ENCODE measurements around the gene LGALS3BP.

Gene LGALS3BP

GRCh38 chr17:78973792-78974520 lies 5.8 kb downstream of the LGALS3BP start:
- DNase-seq (ENCODE audit: low spot score in 2 of 2): no peak
- peaks cover 20% of the 10 kb centered on the region for H3K4me1 ChIP-seq
- no peak overlapping the region for H3K4me3 ChIP-seq
- peaks cover 3% of the 10 kb centered on the region; the same call in 1 of the 2 replicates for H3K9me3 ChIP-seq
- in situ Hi-C loops (cut with MboI; ENCODE audit: low sequenced_read_pairs): loop anchor here (10.0 kb wide), 1 partner anchor 799 kb away; no protein-coding TSS in a partner anchor
- H3K27me3 ChIP-seq (ENCODE audit: low read depth): no peaks in the 10 kb centered on the region
- H3K36me3 ChIP-seq (replicated peaks): peaks cover 83% of the 10 kb centered on the region

GRCh38 chr17:78973196-78973595 lies 6.5 kb downstream of the LGALS3BP start:
- peaks cover 88% of the 10 kb centered on the region for H3K36me3 ChIP-seq (replicated peaks)

GRCh38 chr17:78972507-78973105 lies 7.1 kb downstream of the LGALS3BP start:
- no peak for DNase-seq (ENCODE audit: low spot score in 2 of 2)
- Histone ChIP-seq H3K36me3 (replicated peaks) (peaks cover 82% of the 10 kb centered on the region), H3K4me3 (no peak overlapping the region), H3K9me3 (peaks cover 3% of the 10 kb centered on the region; the same call in 1 of the 2 replicates), H3K4me1 (peaks cover 20% of the 10 kb centered on the region), H3K27me3 (ENCODE audit: low read depth) (no peaks in the 10 kb centered on the region)
- in situ Hi-C loops (cut with MboI; ENCODE audit: low sequenced_read_pairs): loop anchor here (10.0 kb wide), 1 partner anchor 798 kb away; no protein-coding TSS in a partner anchor

More at GRCh38 chr17:78973196-78973595, 6.5 kb downstream of the LGALS3BP start:
- no peak overlapping the region for H3K4me3 ChIP-seq
- H3K27me3 ChIP-seq (ENCODE audit: low read depth): no peaks in the 10 kb centered on the region
- in situ Hi-C loops (cut with MboI; ENCODE audit: low sequenced_read_pairs): loop anchor here (10.0 kb wide), 1 partner anchor 798 kb away; no protein-coding TSS in a partner anchor
- H3K4me1 ChIP-seq: peaks cover 20% of the 10 kb centered on the region
- DNase-seq (ENCODE audit: low spot score in 2 of 2): peak in 1 of 2 experiments; percentile 55
- peaks cover 3% of the 10 kb centered on the region; the same call in 1 of the 2 replicates for H3K9me3 ChIP-seq

GRCh38 chr17:78971756-78972506 lies 7.8 kb downstream of the LGALS3BP start:
- DNase-seq (ENCODE audit: low spot score in 2 of 2): no peak
- in situ Hi-C loops (cut with MboI; ENCODE audit: low sequenced_read_pairs): loop anchor here (10.0 kb wide), 1 partner anchor 797 kb away; no protein-coding TSS in a partner anchor
- Histone ChIP-seq H3K4me3 (no peak overlapping the region), H3K4me1 (peaks cover 18% of the 10 kb centered on the region), H3K27me3 (ENCODE audit: low read depth) (no peaks in the 10 kb centered on the region), H3K36me3 (replicated peaks) (peaks cover 79% of the 10 kb centered on the region), H3K9me3 (peaks cover 3% of the 10 kb centered on the region; the same call in 1 of the 2 replicates)

- in situ Hi-C loops (cut with MboI; ENCODE audit: low sequenced_read_pairs): loop anchor here (10.0 kb wide), 1 partner anchor 796 kb away; no protein-coding TSS in a partner anchor
- H3K9me3 ChIP-seq: peaks cover 3% of the 10 kb centered on the region; the same call in 1 of the 2 replicates
- peaks cover 13% of the 10 kb centered on the region for H3K4me1 ChIP-seq
- H3K4me3 ChIP-seq: no peak overlapping the region
- H3K36me3 ChIP-seq (replicated peaks): peaks cover 74% of the 10 kb centered on the region
- peak; percentile 69 to 88 for DNase-seq (ENCODE audit: low spot score in 2 of 2)
- H3K27me3 ChIP-seq (ENCODE audit: low read depth): no peaks in the 10 kb centered on the region
Observed at GRCh38 chr17:78970834-78971755, 8.6 kb downstream of the LGALS3BP start.

- no peak for DNase-seq (ENCODE audit: low spot score in 2 of 2)
- Histone ChIP-seq H3K4me3 (no peak overlapping the region), H3K4me1 (peaks cover 8% of the 10 kb centered on the region), H3K9me3 (peaks cover 3% of the 10 kb centered on the region; the same call in 1 of the 2 replicates), H3K36me3 (replicated peaks) (peaks cover 67% of the 10 kb centered on the region), H3K27me3 (ENCODE audit: low read depth) (no peaks in the 10 kb centered on the region)
- in situ Hi-C loops (cut with MboI; ENCODE audit: low sequenced_read_pairs): loop anchor here (5.0 to 10.0 kb wide), 2 partner anchors 108 to 795 kb away; no protein-coding TSS in a partner anchor
Observed at GRCh38 chr17:78969865-78970264, 9.9 kb downstream of the LGALS3BP start.

GRCh38 chr17:78967782-78968362 lies 11.9 kb downstream of the LGALS3BP start:
- H3K4me3 ChIP-seq: no peak overlapping the region
- in situ Hi-C loops (cut with MboI; ENCODE audit: low sequenced_read_pairs): loop anchor here (5.0 kb wide), 1 partner anchor 106 kb away; no protein-coding TSS in a partner anchor
- peaks cover 3% of the 10 kb centered on the region; the same call in 1 of the 2 replicates for H3K9me3 ChIP-seq
- no peak for DNase-seq (ENCODE audit: low spot score in 2 of 2)
- H3K4me1 ChIP-seq: peaks cover 8% of the 10 kb centered on the region
- H3K27me3 ChIP-seq (ENCODE audit: low read depth): no peaks in the 10 kb centered on the region
- peaks cover 54% of the 10 kb centered on the region for H3K36me3 ChIP-seq (replicated peaks)

GRCh38 chr17:78966910-78967600 lies 12.7 kb downstream of the LGALS3BP start:
- H3K4me3 ChIP-seq: no peak overlapping the region
- DNase-seq (ENCODE audit: low spot score in 2 of 2): no peak
- in situ Hi-C loops (cut with MboI; ENCODE audit: low sequenced_read_pairs): loop anchor here (5.0 kb wide), 1 partner anchor 105 kb away; no protein-coding TSS in a partner anchor
- peaks cover 3% of the 10 kb centered on the region; the same call in 1 of the 2 replicates for H3K9me3 ChIP-seq
- H3K27me3 ChIP-seq (ENCODE audit: low read depth): no peaks in the 10 kb centered on the region
- H3K36me3 ChIP-seq (replicated peaks): peaks cover 46% of the 10 kb centered on the region
- H3K4me1 ChIP-seq: peaks cover 8% of the 10 kb centered on the region

- Histone ChIP-seq H3K36me3 (replicated peaks) (peaks cover 38% of the 10 kb centered on the region), H3K4me3 (no peak overlapping the region), H3K27me3 (ENCODE audit: low read depth) (no peaks in the 10 kb centered on the region), H3K9me3 (peaks cover 3% of the 10 kb centered on the region; the same call in 1 of the 2 replicates), H3K4me1 (peaks cover 6% of the 10 kb centered on the region)
- DNase-seq (ENCODE audit: low spot score in 2 of 2): no peak
- in situ Hi-C loops (cut with MboI; ENCODE audit: low sequenced_read_pairs): loop anchor here (5.0 kb wide), 1 partner anchor 104 kb away; no protein-coding TSS in a partner anchor
Observed at GRCh38 chr17:78966123-78966813, 13.5 kb downstream of the LGALS3BP start.

- H3K4me1 ChIP-seq: no peaks in the 10 kb centered on the region
Observed at GRCh38 chr17:78965491-78965924, 14.2 kb downstream of the LGALS3BP start.

GRCh38 chr17:78963378-78963777 lies 16.3 kb downstream of the LGALS3BP start:
- no peak for DNase-seq (ENCODE audit: low spot score in 2 of 2)
- Histone ChIP-seq H3K4me3 (no peak overlapping the region), H3K4me1 (no peaks in the 10 kb centered on the region), H3K9me3 (no peaks in the 10 kb centered on the region), H3K36me3 (replicated peaks) (peaks cover 9% of the 10 kb centered on the region), H3K27me3 (ENCODE audit: low read depth) (no peaks in the 10 kb centered on the region)
- in situ Hi-C loops (cut with MboI; ENCODE audit: low sequenced_read_pairs): no loop called here

More at GRCh38 chr17:78965491-78965924, 14.2 kb downstream of the LGALS3BP start:
- in situ Hi-C loops (cut with MboI; ENCODE audit: low sequenced_read_pairs): loop anchor here (5.0 kb wide), 1 partner anchor 103 kb away; no protein-coding TSS in a partner anchor
- DNase-seq (ENCODE audit: low spot score in 2 of 2): no peak
- peaks cover 30% of the 10 kb centered on the region for H3K36me3 ChIP-seq (replicated peaks)
- H3K4me3 ChIP-seq: no peak overlapping the region
- H3K27me3 ChIP-seq (ENCODE audit: low read depth): no peaks in the 10 kb centered on the region
- no peaks in the 10 kb centered on the region for H3K9me3 ChIP-seq
